GM23338 (cell line): ENCODE data around the gene OTULINL.

Experiments
- EZH2 ChIP-seq: fragments of 200-600 bp; sonication (generic); IDR thresholded peaks from one replicate; pipeline ENCODE4 v1.8.0; 2017; ENCODE audit warnings: antibody characterized with exemption, mild to moderate bottlenecking, low read depth; ENCODE audit not compliant: unreplicated experiment
- TF ChIP-seq, protein P1 (sequence below), 2 experiments: fragments of 200-600 bp in 1 of 2; sonication (generic) in 1 of 2; conservative IDR thresholded peaks; 2 replicates each; pipeline versions ENCODE4 v1.5.1 to v1.6.1; 2016 to 2017; ENCODE audit warnings: antibody characterized with exemption in 2 of 2, low read depth in 2 of 2, mild to moderate bottlenecking in 2 of 2, moderate library complexity in 1 of 2
- TF ChIP-seq, protein P2 (sequence below): IDR thresholded peaks from one replicate; pipeline ENCODE4 v1.6.1; 2018; ENCODE audit warnings: antibody characterized with exemption; ENCODE audit not compliant: unreplicated experiment

DNA sequence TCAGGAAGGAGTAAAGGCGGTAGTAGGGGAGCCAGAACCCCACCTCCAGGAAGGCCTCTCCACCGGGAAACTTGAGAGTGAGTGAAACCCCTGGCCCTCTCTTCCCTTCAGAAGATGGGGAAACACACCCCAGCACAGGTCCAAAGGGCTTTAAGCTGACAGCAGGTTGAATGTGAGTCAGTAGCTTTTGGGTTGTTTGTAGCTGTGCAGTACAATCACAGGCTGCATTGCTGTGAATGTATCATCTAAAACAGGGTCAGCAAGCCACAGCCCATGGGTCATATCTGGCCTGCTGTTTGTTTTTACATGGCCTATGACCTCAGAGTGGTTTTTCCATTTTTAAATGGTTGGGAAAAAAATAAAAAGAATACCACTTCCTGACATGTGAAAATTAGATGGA is 10.0 kb downstream of the OTULINL start:
- TF ChIP-seq, protein P1, sequence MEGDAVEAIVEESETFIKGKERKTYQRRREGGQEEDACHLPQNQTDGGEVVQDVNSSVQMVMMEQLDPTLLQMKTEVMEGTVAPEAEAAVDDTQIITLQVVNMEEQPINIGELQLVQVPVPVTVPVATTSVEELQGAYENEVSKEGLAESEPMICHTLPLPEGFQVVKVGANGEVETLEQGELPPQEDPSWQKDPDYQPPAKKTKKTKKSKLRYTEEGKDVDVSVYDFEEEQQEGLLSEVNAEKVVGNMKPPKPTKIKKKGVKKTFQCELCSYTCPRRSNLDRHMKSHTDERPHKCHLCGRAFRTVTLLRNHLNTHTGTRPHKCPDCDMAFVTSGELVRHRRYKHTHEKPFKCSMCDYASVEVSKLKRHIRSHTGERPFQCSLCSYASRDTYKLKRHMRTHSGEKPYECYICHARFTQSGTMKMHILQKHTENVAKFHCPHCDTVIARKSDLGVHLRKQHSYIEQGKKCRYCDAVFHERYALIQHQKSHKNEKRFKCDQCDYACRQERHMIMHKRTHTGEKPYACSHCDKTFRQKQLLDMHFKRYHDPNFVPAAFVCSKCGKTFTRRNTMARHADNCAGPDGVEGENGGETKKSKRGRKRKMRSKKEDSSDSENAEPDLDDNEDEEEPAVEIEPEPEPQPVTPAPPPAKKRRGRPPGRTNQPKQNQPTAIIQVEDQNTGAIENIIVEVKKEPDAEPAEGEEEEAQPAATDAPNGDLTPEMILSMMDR (conservative IDR thresholded peaks at IDR 0.05; ENCODE audit: low read depth in 2 of 2) = no peak
- no peak for TF ChIP-seq EZH2
- TF ChIP-seq, protein P2, sequence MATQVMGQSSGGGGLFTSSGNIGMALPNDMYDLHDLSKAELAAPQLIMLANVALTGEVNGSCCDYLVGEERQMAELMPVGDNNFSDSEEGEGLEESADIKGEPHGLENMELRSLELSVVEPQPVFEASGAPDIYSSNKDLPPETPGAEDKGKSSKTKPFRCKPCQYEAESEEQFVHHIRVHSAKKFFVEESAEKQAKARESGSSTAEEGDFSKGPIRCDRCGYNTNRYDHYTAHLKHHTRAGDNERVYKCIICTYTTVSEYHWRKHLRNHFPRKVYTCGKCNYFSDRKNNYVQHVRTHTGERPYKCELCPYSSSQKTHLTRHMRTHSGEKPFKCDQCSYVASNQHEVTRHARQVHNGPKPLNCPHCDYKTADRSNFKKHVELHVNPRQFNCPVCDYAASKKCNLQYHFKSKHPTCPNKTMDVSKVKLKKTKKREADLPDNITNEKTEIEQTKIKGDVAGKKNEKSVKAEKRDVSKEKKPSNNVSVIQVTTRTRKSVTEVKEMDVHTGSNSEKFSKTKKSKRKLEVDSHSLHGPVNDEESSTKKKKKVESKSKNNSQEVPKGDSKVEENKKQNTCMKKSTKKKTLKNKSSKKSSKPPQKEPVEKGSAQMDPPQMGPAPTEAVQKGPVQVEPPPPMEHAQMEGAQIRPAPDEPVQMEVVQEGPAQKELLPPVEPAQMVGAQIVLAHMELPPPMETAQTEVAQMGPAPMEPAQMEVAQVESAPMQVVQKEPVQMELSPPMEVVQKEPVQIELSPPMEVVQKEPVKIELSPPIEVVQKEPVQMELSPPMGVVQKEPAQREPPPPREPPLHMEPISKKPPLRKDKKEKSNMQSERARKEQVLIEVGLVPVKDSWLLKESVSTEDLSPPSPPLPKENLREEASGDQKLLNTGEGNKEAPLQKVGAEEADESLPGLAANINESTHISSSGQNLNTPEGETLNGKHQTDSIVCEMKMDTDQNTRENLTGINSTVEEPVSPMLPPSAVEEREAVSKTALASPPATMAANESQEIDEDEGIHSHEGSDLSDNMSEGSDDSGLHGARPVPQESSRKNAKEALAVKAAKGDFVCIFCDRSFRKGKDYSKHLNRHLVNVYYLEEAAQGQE = no peak
